A549 (cell line): ENCODE data around the gene LEKR1.

Source experiments
- POLR2A ChIP-seq: IDR thresholded peaks from 2 replicates; pipeline ENCODE4 v1.6.1; 2012; ENCODE audit warnings: mild to moderate bottlenecking, low read length
- RNF2 ChIP-seq: fragments of 200-600 bp; sonication (generic); IDR thresholded peaks from 2 replicates; pipeline ENCODE4 v1.6.1; 2016; ENCODE audit warnings: low read depth, mild to moderate bottlenecking, antibody characterized with exemption, moderate library complexity, borderline replicate concordance
- TF ChIP-seq, protein P1 (sequence below): fragments of >200 bp; sonication (Bioruptor Twin); formaldehyde crosslinking; IDR thresholded peaks from 3 replicates; pipeline ENCODE4 v1.5.1; 2016

- TF ChIP-seq, protein P1, sequence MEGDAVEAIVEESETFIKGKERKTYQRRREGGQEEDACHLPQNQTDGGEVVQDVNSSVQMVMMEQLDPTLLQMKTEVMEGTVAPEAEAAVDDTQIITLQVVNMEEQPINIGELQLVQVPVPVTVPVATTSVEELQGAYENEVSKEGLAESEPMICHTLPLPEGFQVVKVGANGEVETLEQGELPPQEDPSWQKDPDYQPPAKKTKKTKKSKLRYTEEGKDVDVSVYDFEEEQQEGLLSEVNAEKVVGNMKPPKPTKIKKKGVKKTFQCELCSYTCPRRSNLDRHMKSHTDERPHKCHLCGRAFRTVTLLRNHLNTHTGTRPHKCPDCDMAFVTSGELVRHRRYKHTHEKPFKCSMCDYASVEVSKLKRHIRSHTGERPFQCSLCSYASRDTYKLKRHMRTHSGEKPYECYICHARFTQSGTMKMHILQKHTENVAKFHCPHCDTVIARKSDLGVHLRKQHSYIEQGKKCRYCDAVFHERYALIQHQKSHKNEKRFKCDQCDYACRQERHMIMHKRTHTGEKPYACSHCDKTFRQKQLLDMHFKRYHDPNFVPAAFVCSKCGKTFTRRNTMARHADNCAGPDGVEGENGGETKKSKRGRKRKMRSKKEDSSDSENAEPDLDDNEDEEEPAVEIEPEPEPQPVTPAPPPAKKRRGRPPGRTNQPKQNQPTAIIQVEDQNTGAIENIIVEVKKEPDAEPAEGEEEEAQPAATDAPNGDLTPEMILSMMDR, result no peak
- TF ChIP-seq POLR2A (no peak), RNF2 (no peak)
Observed at GRCh38 chr3:157033001-157033400, 206.8 kb downstream of the LEKR1 start.
